ENCODE results near the gene CD200R1L. TPM values are rescaled to one million over a fixed set of nuclear protein-coding genes. Genes with fewer than 3 reads are reported as not detected.

The CD200R1L gene
- total RNA-seq, 5 donors from 2014 or later (not counting 1 experiment from before 2014, with no cell fraction given) = not detected

DNA sequence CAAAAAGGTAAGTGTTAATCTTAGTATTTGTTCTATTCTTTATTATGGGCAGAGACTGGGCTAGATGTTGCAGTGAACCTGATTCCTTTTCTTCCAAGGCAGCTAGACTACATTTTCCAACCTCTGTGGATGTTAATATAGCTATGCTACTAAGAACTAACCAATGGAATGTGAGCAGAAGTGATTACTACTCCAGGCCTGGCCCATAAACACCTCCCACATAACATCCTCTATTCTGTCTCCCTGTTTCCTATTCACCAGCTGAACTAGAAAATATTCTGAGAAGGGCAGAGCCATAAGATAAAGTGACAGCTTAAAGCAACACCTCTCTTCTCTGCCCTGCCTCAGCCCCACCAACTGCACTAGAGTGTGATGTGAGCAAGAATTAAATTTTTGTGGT lies 29.4 kb downstream of the CD200R1L start:
- no peak overlapping the region for H3K27ac Mint-ChIP-seq
- Histone ChIP-seq H3K36me3 (ENCODE audit: control insufficient read depth in 2 of 2, extremely low read depth in 1 of 2, insufficient read depth in 1 of 2, low read length in 1 of 2) (no peaks in the 10 kb centered on the region), H3K9me3 (no peaks in the 10 kb centered on the region), H3K4me3 (ENCODE audit: control insufficient read depth in 1 of 2, extremely low read depth in 1 of 2, low read length in 1 of 2) (no peak overlapping the region), H3K27me3 (replicated peaks in 1 of 2; ENCODE audit: control insufficient read depth in 2 of 2, extremely low read depth in 1 of 2, insufficient read depth in 2 of 2, low read length in 1 of 2) (no peaks in the 10 kb centered on the region), H3K27ac (ENCODE audit: low read length) (no peak overlapping the region), H3K4me1 (ENCODE audit: control insufficient read depth in 1 of 2, extremely low read depth in 1 of 2, insufficient read depth in 2 of 2, low read length in 2 of 2) (peaks cover 4 to 5% of the 10 kb centered on the region in 2 experiments)
- no peak overlapping the region for H3K4me3 Mint-ChIP-seq
- peaks cover 4% of the 10 kb centered on the region for H3K36me3 Mint-ChIP-seq
- peaks cover 0 to 4% of the 10 kb centered on the region in 2 donors for H3K27me3 Mint-ChIP-seq
- ChIA-PET CTCF (no interaction called here), POLR2A (no interaction called here)
- H3K4me1 Mint-ChIP-seq = peaks cover 11 to 25% (median 23%) of the 10 kb centered on the region in 3 donors
- peaks cover 0 to 4% (median 0%) of the 10 kb centered on the region in 3 donors for H3K9me3 Mint-ChIP-seq
- ATAC-seq (replicated peaks in 1 of 4) (no peak), DNase-seq (no peak)

- CTCF ChIA-PET = interaction anchor here in 1 of 2 donors (0.8 to 2.8 kb wide), 2 partner anchors 79 to 173 kb away, joined by 3 to 22 read pairs; no protein-coding TSS in a partner anchor
- no peak for ATAC-seq (replicated peaks in 1 of 4)
- peaks cover 6 to 8% of the 10 kb centered on the region in 2 experiments for H3K4me1 ChIP-seq (ENCODE audit: control insufficient read depth in 1 of 2, extremely low read depth in 1 of 2, insufficient read depth in 2 of 2, low read length in 2 of 2)
- no peak overlapping the region for H3K4me3 Mint-ChIP-seq
- peaks cover 0 to 4% of the 10 kb centered on the region in 2 donors for H3K27me3 Mint-ChIP-seq
- peaks cover 0 to 4% (median 0%) of the 10 kb centered on the region in 3 donors for H3K9me3 Mint-ChIP-seq
- H3K4me1 Mint-ChIP-seq = peaks cover 14 to 32% (median 30%) of the 10 kb centered on the region in 3 donors
- no peak overlapping the region for H3K4me3 ChIP-seq (ENCODE audit: control insufficient read depth in 1 of 2, extremely low read depth in 1 of 2, low read length in 1 of 2)
- peaks cover 4% of the 10 kb centered on the region for H3K36me3 Mint-ChIP-seq
- H3K27ac ChIP-seq (ENCODE audit: low read length) = no peak overlapping the region
- H3K27me3 ChIP-seq (replicated peaks in 1 of 2; ENCODE audit: control insufficient read depth in 2 of 2, extremely low read depth in 1 of 2, insufficient read depth in 2 of 2, low read length in 1 of 2) = no peaks in the 10 kb centered on the region
- DNase-seq = no peak
- POLR2A ChIA-PET = no interaction called here
- H3K9me3 ChIP-seq = no peaks in the 10 kb centered on the region
- H3K27ac Mint-ChIP-seq = no peak overlapping the region
- no peaks in the 10 kb centered on the region for H3K36me3 ChIP-seq (ENCODE audit: control insufficient read depth in 2 of 2, extremely low read depth in 1 of 2, insufficient read depth in 1 of 2, low read length in 1 of 2)
Measured at GRCh38 chr3:112815981-112816380, 30.7 kb downstream of the CD200R1L start.

DNA sequence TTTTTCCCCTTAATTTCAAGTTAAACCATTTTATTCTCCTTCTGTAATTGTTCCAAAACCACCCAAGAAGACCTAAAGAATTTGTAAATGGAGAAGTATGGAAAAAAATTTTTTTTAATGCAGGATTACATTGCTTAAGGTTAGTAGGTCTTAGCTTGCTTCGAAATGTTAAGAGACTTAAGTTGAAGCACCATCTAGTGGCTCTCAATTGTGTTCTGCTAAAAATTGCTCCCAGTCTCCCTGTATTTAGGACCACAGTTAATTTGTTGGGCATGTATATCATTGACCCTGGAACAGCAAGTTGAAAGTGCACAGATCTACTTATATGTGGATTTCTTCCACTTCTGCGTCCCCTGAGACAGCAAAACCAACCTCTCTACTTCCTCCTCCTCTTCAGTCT lies 32.4 kb downstream of the CD200R1L start:
- Mint-ChIP-seq H3K27me3 (peaks cover 0 to 4% of the 10 kb centered on the region in 2 donors), H3K36me3 (peaks cover 4% of the 10 kb centered on the region), H3K4me3 (no peak overlapping the region), H3K9me3 (peaks cover 0 to 4% (median 0%) of the 10 kb centered on the region in 3 donors), H3K27ac (peak overlapping the region in 1 of 2 donors; percentile 29), H3K4me1 (peaks cover 14 to 34% (median 32%) of the 10 kb centered on the region in 3 donors)
- ATAC-seq (replicated peaks in 1 of 4) (no peak), DNase-seq (peak in 1 of 35 experiments; percentile 34)
- no CpG with 5 or more reads among the region's 2 CpGs for WGBS (ENCODE audit: insufficient coverage)
- H3K4me3 ChIP-seq (ENCODE audit: control insufficient read depth in 1 of 2, extremely low read depth in 1 of 2, low read length in 1 of 2) = no peak overlapping the region
- H3K27me3 ChIP-seq (replicated peaks in 1 of 2; ENCODE audit: control insufficient read depth in 2 of 2, extremely low read depth in 1 of 2, insufficient read depth in 2 of 2, low read length in 1 of 2) = no peaks in the 10 kb centered on the region
- ChIA-PET CTCF (interaction anchor here in 1 of 2 donors (0.5 to 2.8 kb wide), 6 partner anchors 9 to 232 kb away, joined by 3 to 22 read pairs (median 6); no protein-coding TSS in a partner anchor), POLR2A (interaction anchor here in 1 of 2 donors (0.6 kb wide), 1 partner anchor 22 kb away, joined by 3 read pairs; no protein-coding TSS in a partner anchor)
- H3K36me3 ChIP-seq (ENCODE audit: control insufficient read depth in 2 of 2, extremely low read depth in 1 of 2, insufficient read depth in 1 of 2, low read length in 1 of 2) = no peaks in the 10 kb centered on the region
- no peak overlapping the region for H3K27ac ChIP-seq (ENCODE audit: low read length)
- no peaks in the 10 kb centered on the region for H3K9me3 ChIP-seq
- peaks cover 6 to 8% of the 10 kb centered on the region in 2 experiments for H3K4me1 ChIP-seq (ENCODE audit: control insufficient read depth in 1 of 2, extremely low read depth in 1 of 2, insufficient read depth in 2 of 2, low read length in 2 of 2)

DNA sequence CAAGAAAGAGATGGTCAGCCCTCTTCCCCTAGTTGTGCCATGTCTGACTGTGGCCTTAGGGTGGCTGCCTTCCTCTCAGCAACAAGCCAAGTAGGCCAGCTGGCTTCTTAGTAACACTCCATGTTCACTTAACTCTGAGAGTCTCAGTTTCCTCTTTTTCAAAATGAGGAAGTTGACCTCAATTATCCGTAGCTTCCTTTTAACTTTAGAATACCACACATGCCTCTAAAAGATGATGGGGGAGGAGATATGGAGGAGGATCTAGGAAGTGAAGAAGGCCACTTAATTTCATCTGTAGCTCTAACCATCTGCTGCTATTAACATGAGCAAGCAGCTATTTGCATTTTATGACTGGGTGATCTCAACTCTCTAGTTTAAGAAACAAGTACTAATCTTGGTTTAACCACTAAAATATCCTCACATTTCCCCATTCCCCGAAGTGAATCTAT lies 32.9 kb downstream of the CD200R1L start:
- peaks cover 0 to 1% (median 0%) of the 10 kb centered on the region in 3 donors for H3K9me3 Mint-ChIP-seq
- H3K4me1 Mint-ChIP-seq = peaks cover 14 to 36% (median 32%) of the 10 kb centered on the region in 3 donors
- Histone ChIP-seq H3K4me1 (ENCODE audit: control insufficient read depth in 1 of 2, extremely low read depth in 1 of 2, insufficient read depth in 2 of 2, low read length in 2 of 2) (peaks cover 6 to 8% of the 10 kb centered on the region in 2 experiments), H3K36me3 (ENCODE audit: control insufficient read depth in 2 of 2, extremely low read depth in 1 of 2, insufficient read depth in 1 of 2, low read length in 1 of 2) (no peaks in the 10 kb centered on the region), H3K27ac (ENCODE audit: low read length) (no peak overlapping the region), H3K9me3 (no peaks in the 10 kb centered on the region), H3K4me3 (ENCODE audit: control insufficient read depth in 1 of 2, extremely low read depth in 1 of 2, low read length in 1 of 2) (no peak overlapping the region), H3K27me3 (replicated peaks in 1 of 2; ENCODE audit: control insufficient read depth in 2 of 2, extremely low read depth in 1 of 2, insufficient read depth in 2 of 2, low read length in 1 of 2) (no peaks in the 10 kb centered on the region)
- H3K4me3 Mint-ChIP-seq = no peak overlapping the region
- no CpG with 5 or more reads among the region's 2 CpGs for WGBS (ENCODE audit: insufficient coverage)
- peak overlapping the region in 1 of 2 donors; percentile 29 for H3K27ac Mint-ChIP-seq
- ATAC-seq (replicated peaks in 1 of 4) (no peak), DNase-seq (peak in 2 of 35 experiments; percentile 7 to 30)
- ChIA-PET CTCF (interaction anchor here (0.6 to 2.8 kb wide), 5 partner anchors 41 to 231 kb away, joined by 3 to 22 read pairs (median 7); no protein-coding TSS in a partner anchor), POLR2A (interaction anchor here in 1 of 2 donors (0.6 kb wide), 1 partner anchor 23 kb away, joined by 3 read pairs; no protein-coding TSS in a partner anchor)
- H3K27me3 Mint-ChIP-seq = peaks cover 0 to 4% of the 10 kb centered on the region in 2 donors
- peaks cover 1% of the 10 kb centered on the region for H3K36me3 Mint-ChIP-seq

DNA sequence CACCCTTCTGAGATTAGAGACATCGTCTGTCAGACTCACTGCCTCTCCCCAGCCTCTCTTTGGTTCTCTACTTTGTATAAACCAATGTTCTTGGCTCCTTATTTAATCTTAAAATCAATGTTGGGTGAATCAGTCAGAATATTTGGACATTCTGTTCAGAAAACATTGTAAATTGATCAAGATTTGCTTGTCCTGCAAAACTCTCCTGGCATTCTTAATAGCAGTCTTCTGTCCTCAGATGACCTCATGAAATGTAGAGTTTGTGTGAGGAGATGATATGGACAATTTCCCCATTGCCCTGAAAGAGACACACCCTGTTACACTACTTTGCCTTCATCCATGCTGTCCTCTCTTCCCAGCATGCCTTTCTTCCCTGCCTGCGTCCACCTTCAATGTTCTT lies 33.6 kb downstream of the CD200R1L start:
- H3K4me3 Mint-ChIP-seq = no peak overlapping the region
- no peak overlapping the region for H3K27ac Mint-ChIP-seq
- H3K9me3 Mint-ChIP-seq = no peaks in the 10 kb centered on the region
- no peaks in the 10 kb centered on the region for H3K36me3 Mint-ChIP-seq
- ChIA-PET CTCF (interaction anchor here (0.6 to 2.8 kb wide), 5 partner anchors 40 to 231 kb away, joined by 3 to 22 read pairs (median 7); no protein-coding TSS in a partner anchor), POLR2A (no interaction called here)
- DNase-seq (no peak), ATAC-seq (replicated peaks in 1 of 4) (no peak)
- H3K27me3 ChIP-seq (replicated peaks in 1 of 2; ENCODE audit: control insufficient read depth in 2 of 2, extremely low read depth in 1 of 2, insufficient read depth in 2 of 2, low read length in 1 of 2) = no peaks in the 10 kb centered on the region
- peaks cover 6 to 8% of the 10 kb centered on the region in 2 experiments for H3K4me1 ChIP-seq (ENCODE audit: control insufficient read depth in 1 of 2, extremely low read depth in 1 of 2, insufficient read depth in 2 of 2, low read length in 2 of 2)
- H3K36me3 ChIP-seq (ENCODE audit: control insufficient read depth in 2 of 2, extremely low read depth in 1 of 2, insufficient read depth in 1 of 2, low read length in 1 of 2) = no peaks in the 10 kb centered on the region
- H3K9me3 ChIP-seq = no peaks in the 10 kb centered on the region
- H3K4me1 Mint-ChIP-seq = peaks cover 18 to 40% (median 32%) of the 10 kb centered on the region in 3 donors
- peaks cover 0 to 4% of the 10 kb centered on the region in 2 donors for H3K27me3 Mint-ChIP-seq
- 88% methylated on average over 1 of the region's 2 CpGs for WGBS (ENCODE audit: insufficient coverage)
- no peak overlapping the region for H3K27ac ChIP-seq (ENCODE audit: low read length)
- H3K4me3 ChIP-seq (ENCODE audit: control insufficient read depth in 1 of 2, extremely low read depth in 1 of 2, low read length in 1 of 2) = no peak overlapping the region

- WGBS (ENCODE audit: insufficient coverage) = 93% methylated on average over 3 of the region's 8 CpGs
- ATAC-seq (replicated peaks in 1 of 4) (no peak), DNase-seq (no peak)
- Histone ChIP-seq H3K36me3 (ENCODE audit: control insufficient read depth in 2 of 2, extremely low read depth in 1 of 2, insufficient read depth in 1 of 2, low read length in 1 of 2) (no peaks in the 10 kb centered on the region), H3K9me3 (no peaks in the 10 kb centered on the region), H3K4me1 (ENCODE audit: control insufficient read depth in 1 of 2, extremely low read depth in 1 of 2, insufficient read depth in 2 of 2, low read length in 2 of 2) (peaks cover 8 to 11% of the 10 kb centered on the region in 2 experiments), H3K4me3 (ENCODE audit: control insufficient read depth in 1 of 2, extremely low read depth in 1 of 2, low read length in 1 of 2) (no peak overlapping the region), H3K27ac (ENCODE audit: low read length) (no peak overlapping the region), H3K27me3 (replicated peaks in 1 of 2; ENCODE audit: control insufficient read depth in 2 of 2, extremely low read depth in 1 of 2, insufficient read depth in 2 of 2, low read length in 1 of 2) (no peaks in the 10 kb centered on the region)
- peaks cover 25 to 47% (median 39%) of the 10 kb centered on the region in 3 donors for H3K4me1 Mint-ChIP-seq
- peak overlapping the region in 1 of 2 donors; percentile 33 for H3K27ac Mint-ChIP-seq
- H3K9me3 Mint-ChIP-seq = no peaks in the 10 kb centered on the region
- peaks cover 0 to 4% of the 10 kb centered on the region in 2 donors for H3K27me3 Mint-ChIP-seq
- no peak overlapping the region for H3K4me3 Mint-ChIP-seq
- no peaks in the 10 kb centered on the region for H3K36me3 Mint-ChIP-seq
- POLR2A ChIA-PET = no interaction called here
- CTCF ChIA-PET = interaction anchor here in 1 of 2 donors (2.3 kb wide), 1 partner anchor 230 kb away, joined by 7 read pairs; no protein-coding TSS in a partner anchor
Measured at GRCh38 chr3:112811917-112812660, 34.6 kb downstream of the CD200R1L start.

Measured in T-cell (primary cell).